ENCODE results near the gene DGCR6. TPM values are rescaled to one million over a fixed set of nuclear protein-coding genes. Genes with fewer than 3 reads are reported as not detected.
"Not testable (repeated sequence)": the region's sequence is repeated elsewhere in the genome, so short reads cannot be mapped to it uniquely, and the experiment has no call there.

DGCR6 gene
- total RNA-seq, 4 donors from 2014 or later, result 8.6 to 33.1 (median 14.9) TPM

- Histone ChIP-seq H3K27ac (peak overlapping the region in 3 of 4 donors; percentile 56 to 61 (median 60)), H3K4me1 (no peaks in the 10 kb centered on the region), H3K36me3 (no peaks in the 10 kb centered on the region), H3K9me3 (no peaks in the 10 kb centered on the region), H3K27me3 (no peaks in the 10 kb centered on the region), H3K4me3 (peak overlapping the region in 1 of 4 donors; percentile 25)
- DNase-seq (no peak), ATAC-seq (peak; percentile 48 to 52)
- intact Hi-C loops (cut with DNase I; ENCODE audit: low total_unique reads), result no loop called here
- in situ Hi-C loops (cut with MboI; ENCODE audit: low sequenced_read_pairs in 4 of 4), result no loop called here
- no peak for TF ChIP-seq CTCF (IDR thresholded peaks at IDR 0.05 in 4 of 5, conservative IDR thresholded peaks at IDR 0.05 in 1 of 5)
- no peak for TF ChIP-seq POLR2A (IDR thresholded peaks at IDR 0.05)
These were observed 776 bp downstream of the DGCR6 start for GRCh38 chr22:18906896-18907295.

GRCh38 chr22:18909556-18909955 is 3.4 kb downstream of the DGCR6 start:
- TF ChIP-seq CTCF (IDR thresholded peaks at IDR 0.05 in 4 of 5, conservative IDR thresholded peaks at IDR 0.05 in 1 of 5) (no peak), POLR2A (IDR thresholded peaks at IDR 0.05) (no peak)
- Histone ChIP-seq H3K27ac (peak overlapping the region in 2 of 4 donors; percentile 54 to 61), H3K4me3 (no peak overlapping the region), H3K36me3 (no peaks in the 10 kb centered on the region), H3K27me3 (no peaks in the 10 kb centered on the region), H3K9me3 (no peaks in the 10 kb centered on the region), H3K4me1 (no peaks in the 10 kb centered on the region)
- DNase-seq (no peak), ATAC-seq (no peak)
- intact Hi-C loops (cut with DNase I; ENCODE audit: low total_unique reads), result no loop called here
- in situ Hi-C loops (cut with MboI; ENCODE audit: low sequenced_read_pairs in 4 of 4), result no loop called here

- in situ Hi-C loops (cut with MboI; ENCODE audit: low sequenced_read_pairs in 4 of 4); DNase-seq; intact Hi-C loops (cut with DNase I; ENCODE audit: low total_unique reads); H3K4me3 ChIP-seq; H3K9me3 ChIP-seq; H3K27me3 ChIP-seq; ATAC-seq; H3K4me1 ChIP-seq; H3K27ac ChIP-seq; H3K36me3 ChIP-seq: not testable (repeated sequence)
These were observed 5.4 kb downstream of the DGCR6 start for GRCh38 chr22:18911535-18911934.

GRCh38 chr22:18912264-18912946 is 6.3 kb downstream of the DGCR6 start:
- H3K27ac ChIP-seq; in situ Hi-C loops (cut with MboI; ENCODE audit: low sequenced_read_pairs in 4 of 4); DNase-seq; H3K4me3 ChIP-seq; H3K4me1 ChIP-seq; H3K9me3 ChIP-seq; intact Hi-C loops (cut with DNase I; ENCODE audit: low total_unique reads); H3K27me3 ChIP-seq; H3K36me3 ChIP-seq: not testable (repeated sequence)
- peak in 1 of 2 donors; percentile 36 for ATAC-seq

GRCh38 chr22:18914558-18914957 is 8.4 kb downstream of the DGCR6 start:
- H3K27me3 ChIP-seq; DNase-seq; H3K4me3 ChIP-seq; intact Hi-C loops (cut with DNase I; ENCODE audit: low total_unique reads); H3K4me1 ChIP-seq; in situ Hi-C loops (cut with MboI; ENCODE audit: low sequenced_read_pairs in 4 of 4); H3K9me3 ChIP-seq; H3K36me3 ChIP-seq; H3K27ac ChIP-seq: not testable (repeated sequence)
- ATAC-seq, result peak; percentile 67 to 81

GRCh38 chr22:18915550-18915949 is 9.4 kb downstream of the DGCR6 start:
- H3K9me3 ChIP-seq; H3K4me1 ChIP-seq; H3K4me3 ChIP-seq; in situ Hi-C loops (cut with MboI; ENCODE audit: low sequenced_read_pairs in 4 of 4); H3K36me3 ChIP-seq; H3K27me3 ChIP-seq; H3K27ac ChIP-seq; intact Hi-C loops (cut with DNase I; ENCODE audit: low total_unique reads); DNase-seq: not testable (repeated sequence)
- ATAC-seq, result peak in 1 of 2 donors; percentile 15

GRCh38 chr22:18917818-18918217 is 11.7 kb downstream of the DGCR6 start:
- H3K36me3 ChIP-seq; H3K4me1 ChIP-seq; H3K4me3 ChIP-seq; H3K27me3 ChIP-seq; intact Hi-C loops (cut with DNase I; ENCODE audit: low total_unique reads); DNase-seq; H3K9me3 ChIP-seq; in situ Hi-C loops (cut with MboI; ENCODE audit: low sequenced_read_pairs in 4 of 4): not testable (repeated sequence)
- H3K27ac ChIP-seq, result peak overlapping the region in 1 of 4 donors; percentile 54
- ATAC-seq, result peak in 1 of 2 donors; percentile 12

- ATAC-seq, result peak; percentile 85
These were observed 14.3 kb downstream of the DGCR6 start for GRCh38 chr22:18920257-18920902.

More at GRCh38 chr22:18920257-18920902, 14.3 kb downstream of the DGCR6 start:
- DNase-seq; H3K9me3 ChIP-seq; intact Hi-C loops (cut with DNase I; ENCODE audit: low total_unique reads); H3K4me3 ChIP-seq; H3K4me1 ChIP-seq; H3K36me3 ChIP-seq; H3K27ac ChIP-seq; H3K27me3 ChIP-seq; in situ Hi-C loops (cut with MboI; ENCODE audit: low sequenced_read_pairs in 4 of 4): not testable (repeated sequence)

All from gastrocnemius medialis (tissue), 4 donors.